ENCODE data around the gene NMNAT2. TPM values are rescaled to one million over a fixed set of nuclear protein-coding genes. Genes with fewer than 3 reads are reported as not detected.

NMNAT2 gene
- total and polyA plus RNA-seq, 10 of the 15 experiments (the other 5 are each of a cell fraction or from before 2014, with no cell fraction given), result 0.02 to 2.0 (median 0.60) TPM

DNA sequence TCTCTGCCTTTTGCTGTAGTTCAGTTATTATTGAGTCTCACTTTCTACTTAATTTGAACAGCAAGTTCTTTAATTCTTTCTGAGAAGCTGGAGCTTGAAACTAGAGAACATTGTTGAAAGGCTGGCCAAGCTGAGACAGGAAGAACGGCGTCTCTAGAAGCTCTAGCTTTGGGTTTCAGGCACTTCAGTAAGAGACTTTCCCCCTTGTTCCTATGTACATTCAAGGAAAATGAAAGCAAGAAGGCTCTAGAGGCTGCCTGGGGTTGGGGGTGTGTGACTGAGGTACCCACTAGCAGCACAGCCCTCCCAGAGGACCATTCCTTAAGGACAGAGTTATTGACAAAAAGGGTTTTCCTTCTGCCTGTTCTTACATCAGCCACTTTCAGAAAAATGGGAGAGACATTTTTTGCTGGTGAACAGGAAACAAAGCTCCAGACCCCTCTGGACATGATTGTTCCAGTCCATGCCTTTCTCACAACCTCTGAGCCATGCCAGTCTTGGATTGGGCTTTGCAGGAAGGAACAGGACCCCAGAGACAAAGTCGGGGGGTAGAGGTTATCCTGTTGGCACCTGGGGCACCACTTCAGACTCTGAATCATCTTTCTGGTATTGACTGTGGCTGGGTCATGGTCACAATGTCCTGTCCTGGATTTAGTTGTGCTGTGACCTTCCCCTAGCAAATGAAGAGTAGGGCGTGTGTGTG is 169.0 kb downstream of the NMNAT2 start:
- no peak overlapping the region for H3K4me2 ChIP-seq (ENCODE audit: control insufficient read depth, insufficient read depth)
- ChIA-PET SMC1A (ENCODE audit: uncharacterized antibody, unreplicated experiment) (interaction anchor here (0.7 to 3.0 kb wide), 10 partner anchors 9 to 406 kb away, joined by 3 to 16 read pairs (median 4); no protein-coding TSS in a partner anchor), CTCF (interaction anchor here (1.1 to 2.4 kb wide), 5 partner anchors 21 to 70 kb away, joined by 3 to 9 read pairs (median 4); no protein-coding TSS in a partner anchor), POLR2A (interaction anchor here (0.8 to 1.7 kb wide), 2 partner anchors 13 to 27 kb away, joined by 3 to 7 read pairs; no protein-coding TSS in a partner anchor), RAD21 (ENCODE audit: unreplicated experiment) (interaction anchor here (1.0 to 1.9 kb wide), 5 partner anchors 20 to 286 kb away, joined by 3 to 7 read pairs (median 4); no protein-coding TSS in a partner anchor)
- in situ Hi-C loops (cut with MboI) (no loop called here), intact Hi-C loops (cut with micrococcal nuclease; ENCODE audit: unreplicated experiment) (no loop called here)
- H3K4me1 ChIP-seq (ENCODE audit: control insufficient read depth, insufficient read depth, low read length), result peaks cover 7% of the 10 kb centered on the region; the same call in 1 of the 2 replicates
- H3K27me3 ChIP-seq (replicated peaks in 1 of 2; ENCODE audit: control insufficient read depth in 2 of 2, insufficient read depth in 2 of 2, low read length in 1 of 2), result no peaks in the 10 kb centered on the region
- 32% methylated on average over 4 of the region's 4 CpGs for whole genome bisulfite sequencing (ENCODE audit: insufficient coverage, insufficient replicate concordance, low lambda C conversion rate, missing lambda C conversion rate)
- no peaks in the 10 kb centered on the region for H4K20me1 ChIP-seq (ENCODE audit: control insufficient read depth, insufficient read depth)
- no peak overlapping the region for H3K4me3 ChIP-seq
- BruUV-seq (replicated peaks), result no TSS peak
- H2AFZ ChIP-seq (ENCODE audit: control insufficient read depth, low read depth, low read length), result no peak overlapping the region
- H3K79me2 ChIP-seq (ENCODE audit: control insufficient read depth, insufficient read depth, low read length), result no peaks in the 10 kb centered on the region
- H3K9me3 ChIP-seq (replicated peaks; ENCODE audit: control insufficient read depth, insufficient read depth, low read length), result no peaks in the 10 kb centered on the region; the same call in 1 of the 3 replicates
- no peak overlapping the region for H3K9ac ChIP-seq (ENCODE audit: control insufficient read depth, insufficient read depth, low read length)
- H3K27ac ChIP-seq (ENCODE audit: control insufficient read depth, insufficient read depth), result no peak overlapping the region
- no peak for DNase-seq (ENCODE audit: low read depth, low spot score)
- peak; percentile 42 for ATAC-seq
- no peaks in the 10 kb centered on the region for H3K36me3 ChIP-seq (ENCODE audit: control insufficient read depth in 2 of 2, insufficient read depth in 2 of 2, low read length in 1 of 2)
- FAIRE-seq, result no peak
- TF ChIP-seq ZNF217 (IDR thresholded peaks at IDR 0.05), result no peak
- TF ChIP-seq, protein P1, sequence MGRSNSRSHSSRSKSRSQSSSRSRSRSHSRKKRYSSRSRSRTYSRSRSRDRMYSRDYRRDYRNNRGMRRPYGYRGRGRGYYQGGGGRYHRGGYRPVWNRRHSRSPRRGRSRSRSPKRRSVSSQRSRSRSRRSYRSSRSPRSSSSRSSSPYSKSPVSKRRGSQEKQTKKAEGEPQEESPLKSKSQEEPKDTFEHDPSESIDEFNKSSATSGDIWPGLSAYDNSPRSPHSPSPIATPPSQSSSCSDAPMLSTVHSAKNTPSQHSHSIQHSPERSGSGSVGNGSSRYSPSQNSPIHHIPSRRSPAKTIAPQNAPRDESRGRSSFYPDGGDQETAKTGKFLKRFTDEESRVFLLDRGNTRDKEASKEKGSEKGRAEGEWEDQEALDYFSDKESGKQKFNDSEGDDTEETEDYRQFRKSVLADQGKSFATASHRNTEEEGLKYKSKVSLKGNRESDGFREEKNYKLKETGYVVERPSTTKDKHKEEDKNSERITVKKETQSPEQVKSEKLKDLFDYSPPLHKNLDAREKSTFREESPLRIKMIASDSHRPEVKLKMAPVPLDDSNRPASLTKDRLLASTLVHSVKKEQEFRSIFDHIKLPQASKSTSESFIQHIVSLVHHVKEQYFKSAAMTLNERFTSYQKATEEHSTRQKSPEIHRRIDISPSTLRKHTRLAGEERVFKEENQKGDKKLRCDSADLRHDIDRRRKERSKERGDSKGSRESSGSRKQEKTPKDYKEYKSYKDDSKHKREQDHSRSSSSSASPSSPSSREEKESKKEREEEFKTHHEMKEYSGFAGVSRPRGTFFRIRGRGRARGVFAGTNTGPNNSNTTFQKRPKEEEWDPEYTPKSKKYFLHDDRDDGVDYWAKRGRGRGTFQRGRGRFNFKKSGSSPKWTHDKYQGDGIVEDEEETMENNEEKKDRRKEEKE (IDR thresholded peaks at IDR 0.05), result no peak
- TF ChIP-seq POLR2AphosphoS2 (IDR thresholded peaks at IDR 0.05; ENCODE audit: low read depth, low read length), result no peak
- TF ChIP-seq LARP7 (IDR thresholded peaks at IDR 0.05), result no peak
- TF ChIP-seq, protein P2, sequence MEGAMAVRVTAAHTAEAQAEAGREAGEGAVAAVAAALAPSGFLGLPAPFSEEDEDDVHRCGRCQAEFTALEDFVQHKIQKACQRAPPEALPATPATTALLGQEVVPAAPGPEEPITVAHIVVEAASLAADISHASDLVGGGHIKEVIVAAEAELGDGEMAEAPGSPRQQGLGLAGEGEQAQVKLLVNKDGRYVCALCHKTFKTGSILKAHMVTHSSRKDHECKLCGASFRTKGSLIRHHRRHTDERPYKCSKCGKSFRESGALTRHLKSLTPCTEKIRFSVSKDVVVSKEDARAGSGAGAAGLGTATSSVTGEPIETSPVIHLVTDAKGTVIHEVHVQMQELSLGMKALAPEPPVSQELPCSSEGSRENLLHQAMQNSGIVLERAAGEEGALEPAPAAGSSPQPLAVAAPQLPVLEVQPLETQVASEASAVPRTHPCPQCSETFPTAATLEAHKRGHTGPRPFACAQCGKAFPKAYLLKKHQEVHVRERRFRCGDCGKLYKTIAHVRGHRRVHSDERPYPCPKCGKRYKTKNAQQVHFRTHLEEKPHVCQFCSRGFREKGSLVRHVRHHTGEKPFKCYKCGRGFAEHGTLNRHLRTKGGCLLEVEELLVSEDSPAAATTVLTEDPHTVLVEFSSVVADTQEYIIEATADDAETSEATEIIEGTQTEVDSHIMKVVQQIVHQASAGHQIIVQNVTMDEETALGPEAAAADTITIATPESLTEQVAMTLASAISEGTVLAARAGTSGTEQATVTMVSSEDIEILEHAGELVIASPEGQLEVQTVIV (IDR thresholded peaks at IDR 0.05; ENCODE audit: borderline replicate concordance, partially characterized antibody), result no peak
- no peak for TF ChIP-seq GABPA (IDR thresholded peaks at IDR 0.05; ENCODE audit: low read depth)
- TF ChIP-seq KAT2A (conservative IDR thresholded peaks at IDR 0.05; ENCODE audit: control insufficient read depth, low read depth, low read length), result no peak
- no peak for TF ChIP-seq SP1 (IDR thresholded peaks at IDR 0.05; ENCODE audit: low read depth, low read length)
- no peak for TF ChIP-seq CBX3 (IDR thresholded peaks at IDR 0.05; ENCODE audit: borderline replicate concordance, low read depth)
- no peak for TF ChIP-seq SREBF1 (IDR thresholded peaks at IDR 0.05; ENCODE audit: low read length)
- no peak for TF ChIP-seq SMAD5 (IDR thresholded peaks at IDR 0.05; ENCODE audit: low read depth)
- no peak for TF ChIP-seq PML (IDR thresholded peaks at IDR 0.05; ENCODE audit: low read length)
- TF ChIP-seq NBN (IDR thresholded peaks at IDR 0.05), result no peak
- TF ChIP-seq STAT1 (conservative IDR thresholded peaks at IDR 0.05), result no peak
- no peak for TF ChIP-seq IKZF1 (conservative IDR thresholded peaks at IDR 0.05)
- TF ChIP-seq, protein P3, sequence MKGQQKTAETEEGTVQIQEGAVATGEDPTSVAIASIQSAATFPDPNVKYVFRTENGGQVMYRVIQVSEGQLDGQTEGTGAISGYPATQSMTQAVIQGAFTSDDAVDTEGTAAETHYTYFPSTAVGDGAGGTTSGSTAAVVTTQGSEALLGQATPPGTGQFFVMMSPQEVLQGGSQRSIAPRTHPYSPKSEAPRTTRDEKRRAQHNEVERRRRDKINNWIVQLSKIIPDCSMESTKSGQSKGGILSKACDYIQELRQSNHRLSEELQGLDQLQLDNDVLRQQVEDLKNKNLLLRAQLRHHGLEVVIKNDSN (IDR thresholded peaks at IDR 0.05; ENCODE audit: borderline replicate concordance, extremely low read length, insufficient read depth, low read depth, low read length), result no peak

All from GM12878 (cell line).